A549 (cell line): ENCODE results near the gene SELENOV.

Experiments
- CTCF ChIP-seq: fragments of >200 bp; sonication (Bioruptor Twin); formaldehyde crosslinking; IDR thresholded peaks from 3 replicates; pipeline ENCODE4 v1.5.1; 2016
- EHMT2 ChIP-seq: fragments of 200-600 bp; sonication (generic); IDR thresholded peaks from 2 replicates; pipeline ENCODE4 v1.6.1; 2016; ENCODE audit warnings: antibody characterized with exemption, low read depth, mild to moderate bottlenecking, moderate library complexity
- EP300 ChIP-seq, 2 experiments: fragments of >200 bp; sonication (Bioruptor Twin); formaldehyde crosslinking; IDR thresholded peaks; 2 replicates in 1 of 2; 3 replicates in 1 of 2; pipeline ENCODE4 v1.6.1; 2016 to 2017
- MAZ ChIP-seq: fragments of 150-350 bp; IDR thresholded peaks from 2 replicates; pipeline ENCODE4 v1.6.1; 2014; ENCODE audit warnings: antibody characterized with exemption, low read depth, low read length, borderline replicate concordance
- POLR2A ChIP-seq: IDR thresholded peaks from 2 replicates; pipeline ENCODE4 v1.6.1; 2012; ENCODE audit warnings: mild to moderate bottlenecking, low read length
- RAD21 ChIP-seq, 2 experiments: fragments of >200 bp in 1 of 2; sonication (Bioruptor Twin) in 1 of 2; formaldehyde crosslinking in 1 of 2; IDR thresholded peaks in 1 of 2; conservative IDR thresholded peaks in 1 of 2; 2 replicates in 1 of 2; 3 replicates in 1 of 2; pipeline ENCODE4 v1.6.1; 2012 to 2018; ENCODE audit warnings: inconsistent platforms in 1 of 2
- SMC3 ChIP-seq: fragments of >200 bp; sonication (Bioruptor Twin); formaldehyde crosslinking; IDR thresholded peaks from 3 replicates; pipeline ENCODE4 v1.6.1; 2018; ENCODE audit warnings: inconsistent platforms

GRCh38 chr19:39501340-39501739 lies 13.6 kb upstream of the SELENOV start:
- no peak for TF ChIP-seq CTCF
- no peak for TF ChIP-seq EHMT2
- TF ChIP-seq RAD21 (conservative IDR thresholded peaks at IDR 0.05 in 1 of 2, IDR thresholded peaks at IDR 0.05 in 1 of 2) = no peak
- no peak for TF ChIP-seq POLR2A
- TF ChIP-seq SMC3 = no peak
- no peak for TF ChIP-seq MAZ
- TF ChIP-seq EP300 (IDR thresholded peaks at IDR 0.05) = no peak
